HepG2 (cell line): ENCODE results near the gene TSTD2.

ENCODE experiments used
- HNF4G ChIP-seq, 2 experiments: sonication (generic) in 1 of 2; formaldehyde crosslinking in 1 of 2; IDR thresholded peaks; 2 replicates each; pipeline versions ENCODE4 v1.4.0 to v1.6.1; 2011 to 2020; ENCODE audit warnings: borderline replicate concordance in 2 of 2, low read depth in 2 of 2, mild to moderate bottlenecking in 2 of 2, low read length in 1 of 2, missing genetic modification reagents in 1 of 2, moderate library complexity in 1 of 2
- MED1 ChIP-seq: sonication (generic); formaldehyde crosslinking; IDR thresholded peaks from 2 replicates; pipeline ENCODE4 v1.4.0; 2020; ENCODE audit warnings: missing genetic modification reagents
- MYC ChIP-seq: sonication (generic); formaldehyde crosslinking; IDR thresholded peaks from 2 replicates; pipeline ENCODE4 v1.9.0; 2021; ENCODE audit warnings: missing genetic modification reagents, borderline replicate concordance
- NFYC ChIP-seq: IDR thresholded peaks from 2 replicates; pipeline ENCODE4 v1.6.1; 2016; ENCODE audit warnings: missing genetic modification reagents, missing compliant biosample characterization
- POLR2A ChIP-seq, 2 experiments: IDR thresholded peaks; 2 replicates each; pipeline ENCODE4 v1.6.1; 2011; ENCODE audit warnings: low read depth in 2 of 2, low read length in 2 of 2, mild to moderate bottlenecking in 1 of 2, moderate library complexity in 1 of 2; ENCODE audit not compliant: insufficient read depth in 1 of 2
- RXRA ChIP-seq: sonication (generic); formaldehyde crosslinking; IDR thresholded peaks from 2 replicates; pipeline ENCODE4 v1.5.1; 2020; ENCODE audit warnings: missing genetic modification reagents
- ZNF768 ChIP-seq: sonication (generic); formaldehyde crosslinking; IDR thresholded peaks from 2 replicates; pipeline ENCODE4 v1.4.0; 2020; ENCODE audit warnings: missing genetic modification reagents
- TF ChIP-seq, protein P1 (sequence below): sonication (generic); formaldehyde crosslinking; IDR thresholded peaks from 2 replicates; pipeline ENCODE4 v1.5.0; 2020; ENCODE audit warnings: missing genetic modification reagents

GRCh38 chr9:97604901-97605645 is 28.1 kb downstream of the TSTD2 start:
- TF ChIP-seq NFYC (no peak), RXRA (CRISPR knock-in tag) (no peak), MED1 (CRISPR knock-in tag) (no peak), ZNF768 (no peak), HNF4G (IDR thresholded peaks at IDR 0.05; ENCODE audit: borderline replicate concordance, low read depth, low read length) (no peak), HNF4G (CRISPR knock-in tag; IDR thresholded peaks at IDR 0.05; ENCODE audit: borderline replicate concordance, low read depth) (no peak), POLR2A (IDR thresholded peaks at IDR 0.05; ENCODE audit: insufficient read depth in 1 of 2, low read depth in 2 of 2, low read length in 2 of 2) (no peak), MYC (no peak)
- TF ChIP-seq, protein P1, sequence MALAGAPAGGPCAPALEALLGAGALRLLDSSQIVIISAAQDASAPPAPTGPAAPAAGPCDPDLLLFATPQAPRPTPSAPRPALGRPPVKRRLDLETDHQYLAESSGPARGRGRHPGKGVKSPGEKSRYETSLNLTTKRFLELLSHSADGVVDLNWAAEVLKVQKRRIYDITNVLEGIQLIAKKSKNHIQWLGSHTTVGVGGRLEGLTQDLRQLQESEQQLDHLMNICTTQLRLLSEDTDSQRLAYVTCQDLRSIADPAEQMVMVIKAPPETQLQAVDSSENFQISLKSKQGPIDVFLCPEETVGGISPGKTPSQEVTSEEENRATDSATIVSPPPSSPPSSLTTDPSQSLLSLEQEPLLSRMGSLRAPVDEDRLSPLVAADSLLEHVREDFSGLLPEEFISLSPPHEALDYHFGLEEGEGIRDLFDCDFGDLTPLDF (CRISPR knock-in tag) = no peak
